Activated CD4-positive, alpha-beta T cell treated with anti-CD3 and anti-CD28 coated beads for 36 hours (primary cell): ENCODE data around the gene REG1A. TPM values are rescaled to one million over a fixed set of nuclear protein-coding genes. Genes with fewer than 3 reads are reported as not detected.

Source experiments
- ATAC-seq: fragments of 200-7000 bp; cut with Tn5 transposase; one replicate; pipeline ENCODE4 v1.10.0; 2021; ENCODE audit warnings: mild to moderate bottlenecking, moderate library complexity
- CTCF ChIA-PET: fragments of 350-600 bp; sonication (Branson Sonifier 250); formaldehyde crosslinking; loops from one replicate; lab custom pipeline; 2021; ENCODE audit warnings: antibody characterized with exemption; lab: Charles Lee
- POLR2A ChIA-PET: fragments of 350-600 bp; sonication (Branson Sonifier 250); formaldehyde crosslinking; loops from one replicate; lab custom pipeline; 2021; ENCODE audit warnings: antibody characterized with exemption, inconsistent platforms; lab: Charles Lee
- DNase-seq: peaks from one replicate; pipeline ENCODE4 v3.0.0-alpha.2; 2020
- H3K27ac Mint-ChIP-seq: one replicate; pipeline ENCODE4 v1.8.0; 2021; ENCODE audit warnings: mixed read lengths
- H3K27me3 Mint-ChIP-seq: one replicate; pipeline ENCODE4 v1.8.0; 2021; ENCODE audit warnings: mixed read lengths
- H3K36me3 Mint-ChIP-seq: one replicate; pipeline ENCODE4 v1.8.0; 2021; ENCODE audit warnings: low read depth, mixed read lengths
- H3K4me1 Mint-ChIP-seq: one replicate; pipeline ENCODE4 v1.8.0; 2021; ENCODE audit warnings: mixed read lengths
- H3K4me3 Mint-ChIP-seq: one replicate; pipeline ENCODE4 v1.8.0; 2021; ENCODE audit warnings: mild to moderate bottlenecking, moderate library complexity, mixed read lengths
- H3K9me3 Mint-ChIP-seq: one replicate; pipeline ENCODE4 v1.8.0; 2021; ENCODE audit warnings: low read depth, mixed read lengths
- intact Hi-C, 2 experiments: fragments of 100-400 bp; cut with DNase I in 1 of 2; cut with micrococcal nuclease in 1 of 2; formaldehyde crosslinking; loops; one replicate each; pipeline versions ENCODE4 v1.14.2 to v1.15.1; 2022 to 2024; cut with DNase I, micrococcal nuclease
- total RNA-seq, 2 experiments: library from RNA; stranded (reverse); gene quantifications; one replicate each; pipeline ENCODE4 v1.2.3, GENCODE V29; 2021

REG1A gene
- total RNA-seq, 2 experiments from 2014 or later: not detected

GRCh38 chr2:79129804-79130203, 9.5 kb downstream of the REG1A start:
- no peak for DNase-seq
- Mint-ChIP-seq H3K4me3 (no peak overlapping the region), H3K27me3 (no peaks in the 10 kb centered on the region), H3K27ac (no peak overlapping the region), H3K36me3 (no peaks in the 10 kb centered on the region), H3K9me3 (peaks cover 5% of the 10 kb centered on the region), H3K4me1 (no peaks in the 10 kb centered on the region)
- POLR2A ChIA-PET: no interaction called here
- intact Hi-C loops: no loop called here
- ATAC-seq: no peak
- CTCF ChIA-PET: no interaction called here

- CTCF ChIA-PET: no interaction called here
Observed at GRCh38 chr2:79131687-79132086, 11.4 kb downstream of the REG1A start.

GRCh38 chr2:79138385-79138784, 18.1 kb downstream of the REG1A start:
- no peaks in the 10 kb centered on the region for H3K36me3 Mint-ChIP-seq
- H3K4me3 Mint-ChIP-seq: no peak overlapping the region
- intact Hi-C loops: no loop called here
- ATAC-seq (no peak), DNase-seq (no peak)
- H3K27me3 Mint-ChIP-seq: no peaks in the 10 kb centered on the region
- H3K4me1 Mint-ChIP-seq: no peaks in the 10 kb centered on the region
- POLR2A ChIA-PET: no interaction called here
- H3K9me3 Mint-ChIP-seq: peaks cover 14% of the 10 kb centered on the region
- CTCF ChIA-PET: no interaction called here
- no peak overlapping the region for H3K27ac Mint-ChIP-seq

More at GRCh38 chr2:79131687-79132086, 11.4 kb downstream of the REG1A start:
- ATAC-seq (no peak), DNase-seq (no peak)
- H3K9me3 Mint-ChIP-seq: peaks cover 2% of the 10 kb centered on the region
- no peaks in the 10 kb centered on the region for H3K4me1 Mint-ChIP-seq
- H3K27ac Mint-ChIP-seq: no peak overlapping the region
- POLR2A ChIA-PET: no interaction called here
- intact Hi-C loops: no loop called here
- H3K27me3 Mint-ChIP-seq: no peaks in the 10 kb centered on the region
- H3K36me3 Mint-ChIP-seq: no peaks in the 10 kb centered on the region
- no peak overlapping the region for H3K4me3 Mint-ChIP-seq

- intact Hi-C loops: no loop called here
- Mint-ChIP-seq H3K4me1 (no peaks in the 10 kb centered on the region), H3K27me3 (no peaks in the 10 kb centered on the region), H3K36me3 (no peaks in the 10 kb centered on the region), H3K9me3 (peaks cover 14% of the 10 kb centered on the region), H3K4me3 (no peak overlapping the region), H3K27ac (no peak overlapping the region)
- CTCF ChIA-PET: interaction anchor here (0.6 kb wide), 1 partner anchor 68 kb away, joined by 3 read pairs; no protein-coding TSS in a partner anchor
- DNase-seq: no peak
- no peak for ATAC-seq
- POLR2A ChIA-PET: no interaction called here
Observed at GRCh38 chr2:79139423-79139822, 19.1 kb downstream of the REG1A start.

GRCh38 chr2:79155826-79156476, 35.7 kb downstream of the REG1A start:
- Mint-ChIP-seq H3K4me3 (no peak overlapping the region), H3K27ac (no peak overlapping the region), H3K27me3 (no peaks in the 10 kb centered on the region), H3K4me1 (no peaks in the 10 kb centered on the region), H3K36me3 (no peaks in the 10 kb centered on the region), H3K9me3 (peaks cover 10% of the 10 kb centered on the region)
- CTCF ChIA-PET: no interaction called here
- POLR2A ChIA-PET: no interaction called here
- no peak for ATAC-seq
- DNase-seq: no peak
- intact Hi-C loops: no loop called here

GRCh38 chr2:79159030-79159429, 38.7 kb downstream of the REG1A start:
- H3K4me1 Mint-ChIP-seq: no peaks in the 10 kb centered on the region
- no peak overlapping the region for H3K27ac Mint-ChIP-seq
- intact Hi-C loops: no loop called here
- POLR2A ChIA-PET: no interaction called here
- DNase-seq (no peak), ATAC-seq (no peak)
- no peaks in the 10 kb centered on the region for H3K36me3 Mint-ChIP-seq
- H3K9me3 Mint-ChIP-seq: peaks cover 10% of the 10 kb centered on the region
- H3K4me3 Mint-ChIP-seq: no peak overlapping the region
- CTCF ChIA-PET: no interaction called here
- H3K27me3 Mint-ChIP-seq: no peaks in the 10 kb centered on the region

- no peaks in the 10 kb centered on the region for H3K36me3 Mint-ChIP-seq
- CTCF ChIA-PET: no interaction called here
Observed at GRCh38 chr2:79159653-79160052, 39.4 kb downstream of the REG1A start, which contains the start of gene REG3A. Gene REG3A (minus strand): TSS chr2:79159753. CDS start chr2:79159405, 348 bp downstream.

GRCh38 chr2:79162132-79162531, 41.8 kb downstream of the REG1A start:
- intact Hi-C loops: no loop called here
- H3K27me3 Mint-ChIP-seq: no peaks in the 10 kb centered on the region
- H3K27ac Mint-ChIP-seq: no peak overlapping the region
- DNase-seq (no peak), ATAC-seq (no peak)
- no peak overlapping the region for H3K4me3 Mint-ChIP-seq
- ChIA-PET POLR2A (no interaction called here), CTCF (no interaction called here)
- H3K4me1 Mint-ChIP-seq: no peaks in the 10 kb centered on the region
- H3K36me3 Mint-ChIP-seq: no peaks in the 10 kb centered on the region
- H3K9me3 Mint-ChIP-seq: peaks cover 5% of the 10 kb centered on the region

More at GRCh38 chr2:79159653-79160052, 39.4 kb downstream of the REG1A start, which contains the start of gene REG3A:
- ATAC-seq: no peak
- POLR2A ChIA-PET: no interaction called here
- Mint-ChIP-seq H3K27me3 (no peaks in the 10 kb centered on the region), H3K4me1 (no peaks in the 10 kb centered on the region), H3K9me3 (peaks cover 9% of the 10 kb centered on the region), H3K4me3 (no peak within 1 kb of the TSS), H3K27ac (no peak within 1 kb of the TSS)
- DNase-seq: no peak
- intact Hi-C loops: no loop called here

- H3K9me3 Mint-ChIP-seq: peaks cover 5% of the 10 kb centered on the region
- no peak for ATAC-seq
Observed at GRCh38 chr2:79162801-79163200, 42.5 kb downstream of the REG1A start.

GRCh38 chr2:79171348-79171958, 51.2 kb downstream of the REG1A start:
- Mint-ChIP-seq H3K4me1 (no peaks in the 10 kb centered on the region), H3K27ac (no peak overlapping the region), H3K27me3 (no peaks in the 10 kb centered on the region), H3K36me3 (no peaks in the 10 kb centered on the region), H3K4me3 (no peak overlapping the region), H3K9me3 (peaks cover 8% of the 10 kb centered on the region)
- CTCF ChIA-PET: no interaction called here
- DNase-seq: no peak
- no peak for ATAC-seq
- POLR2A ChIA-PET: no interaction called here
- intact Hi-C loops: no loop called here

More at GRCh38 chr2:79162801-79163200, 42.5 kb downstream of the REG1A start:
- ChIA-PET CTCF (no interaction called here), POLR2A (no interaction called here)
- Mint-ChIP-seq H3K27ac (no peak overlapping the region), H3K4me1 (no peaks in the 10 kb centered on the region), H3K4me3 (no peak overlapping the region), H3K27me3 (no peaks in the 10 kb centered on the region), H3K36me3 (no peaks in the 10 kb centered on the region)
- intact Hi-C loops: no loop called here
- no peak for DNase-seq
